ENCODE results near the gene PLPPR1.

DNA sequence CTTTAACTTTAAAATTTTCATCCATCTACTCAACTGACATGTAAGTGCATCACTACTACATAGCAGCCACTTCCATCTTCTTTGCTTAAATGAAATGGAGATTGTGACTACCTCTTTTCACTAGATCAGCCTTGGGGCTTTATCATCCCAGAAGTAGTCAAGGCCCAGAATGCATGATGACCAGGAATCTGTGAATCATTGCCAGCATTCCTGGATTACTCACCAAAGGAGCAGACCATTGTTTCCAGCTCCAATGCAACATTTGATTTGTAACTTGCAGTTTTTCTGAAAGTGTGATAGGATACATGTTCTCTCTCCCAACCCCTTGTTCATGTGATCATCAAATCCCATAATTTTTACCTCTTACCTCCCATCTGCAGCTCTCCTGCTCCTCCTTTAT, 65.1 kb downstream of the PLPPR1 start:
- no peak for TF ChIP-seq GATA2 (IDR thresholded peaks at IDR 0.05; ENCODE audit: low read depth, low read length)
- no peak for TF ChIP-seq GATA3 (IDR thresholded peaks at IDR 0.05; ENCODE audit: low read depth, low read length)
